HG03097 (cell line): Measurements from ENCODE around the gene LILRB5.
A peak's percentile ranks its signal among the peaks of the same experiment; 100 is the strongest.
"Not testable (repeated sequence)": the region's sequence is repeated elsewhere in the genome, so short reads cannot be mapped to it uniquely, and the experiment has no call there.

Source experiments
- ATAC-seq: cut with Tn5 transposase; IDR thresholded peaks from one replicate; pipeline ENCODE4 v1.9.1; 2021; ENCODE audit not compliant: unreplicated experiment, low FRiP score

Gene LILRB5

GRCh38 chr19:54257116-54257480, at the start of gene LILRB5:
Gene LILRB5, minus strand, starts transcription at chr19:54257273. Its CDS starts 80 bp downstream, at chr19:54257193.
- no peak for ATAC-seq

DNA sequence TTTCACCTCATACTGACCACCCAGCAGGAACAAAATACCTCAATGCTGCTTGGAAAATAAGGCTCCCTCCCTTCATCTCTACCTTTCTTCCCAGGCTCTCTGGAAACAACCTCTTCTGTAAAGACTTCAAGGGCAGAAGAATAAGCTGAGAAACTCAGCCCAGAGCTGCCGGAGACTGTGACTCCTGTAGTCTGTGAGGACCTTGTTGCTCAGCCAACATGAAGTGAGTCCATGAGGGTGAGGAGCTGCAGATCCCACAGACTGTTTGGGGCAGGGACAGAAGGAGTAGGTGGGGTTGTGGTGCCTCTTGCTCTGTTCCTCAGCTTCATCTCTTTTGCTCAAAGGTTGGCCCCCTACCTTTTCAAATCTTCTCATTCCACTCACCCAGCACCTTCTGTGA, 48.1 kb upstream of the LILRB5 start:
- ATAC-seq, result no peak

- ATAC-seq, result no peak
Observed at GRCh38 chr19:54302257-54302656, 45.2 kb upstream of the LILRB5 start.

DNA sequence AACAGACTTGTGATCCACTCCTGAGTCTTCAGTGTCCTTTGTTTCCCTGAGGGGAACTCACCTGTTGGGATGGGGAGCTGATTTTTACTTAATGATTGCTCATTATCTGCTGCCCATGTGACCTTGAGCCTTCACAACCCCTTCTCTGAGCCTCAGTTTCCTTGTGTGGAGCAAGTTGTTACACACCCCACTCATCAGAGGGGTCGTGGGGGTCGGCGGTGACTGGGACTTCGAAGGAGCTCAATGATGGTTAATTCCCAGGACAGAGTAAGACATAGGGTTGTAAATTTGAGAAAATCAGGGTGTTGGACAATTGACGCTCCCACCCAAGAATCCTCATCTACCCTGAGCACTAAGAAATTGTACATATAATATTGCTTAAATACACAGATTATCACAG, 42.4 kb upstream of the LILRB5 start:
- ATAC-seq, result no peak

- no peak for ATAC-seq
Observed at GRCh38 chr19:54299126-54299498, 42.0 kb upstream of the LILRB5 start.

DNA sequence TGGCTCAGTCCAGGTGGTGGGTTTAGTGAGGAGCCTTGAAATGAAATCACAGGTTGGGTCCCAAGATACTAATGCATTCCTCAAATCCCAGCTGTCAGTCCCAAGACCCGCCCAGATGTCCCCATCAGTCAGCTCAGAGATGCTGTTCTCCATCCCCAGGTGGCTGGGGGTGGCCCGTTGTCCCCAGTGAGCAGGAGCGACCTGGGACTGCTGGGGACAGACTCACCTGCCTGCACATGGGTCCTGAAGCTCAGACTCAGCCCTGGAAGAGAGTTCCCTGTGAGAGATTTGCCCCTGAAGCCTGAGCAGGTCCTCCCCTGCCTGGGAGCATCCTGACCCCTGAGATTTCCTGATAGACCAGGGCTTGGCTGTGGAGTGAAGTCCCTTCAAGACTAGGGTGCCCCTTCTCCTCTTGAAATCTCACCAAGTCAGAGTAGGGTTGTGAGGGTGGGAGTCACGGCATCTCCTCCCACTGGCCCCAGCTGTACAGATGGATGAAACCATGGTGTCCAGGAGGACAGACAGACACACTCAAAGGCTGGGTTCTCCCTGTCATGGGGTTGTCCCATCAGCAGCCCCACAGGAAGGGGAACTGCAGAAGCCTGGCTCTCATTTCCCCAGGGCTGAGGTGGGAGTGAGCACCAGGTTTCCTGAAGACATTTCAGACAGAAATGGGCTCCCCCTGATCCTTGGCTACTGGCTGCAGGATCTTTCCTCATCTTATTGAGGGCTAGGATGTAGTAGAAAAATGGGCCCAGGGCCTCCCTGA, 41.5 kb upstream of the LILRB5 start:
- ATAC-seq, result no peak

DNA sequence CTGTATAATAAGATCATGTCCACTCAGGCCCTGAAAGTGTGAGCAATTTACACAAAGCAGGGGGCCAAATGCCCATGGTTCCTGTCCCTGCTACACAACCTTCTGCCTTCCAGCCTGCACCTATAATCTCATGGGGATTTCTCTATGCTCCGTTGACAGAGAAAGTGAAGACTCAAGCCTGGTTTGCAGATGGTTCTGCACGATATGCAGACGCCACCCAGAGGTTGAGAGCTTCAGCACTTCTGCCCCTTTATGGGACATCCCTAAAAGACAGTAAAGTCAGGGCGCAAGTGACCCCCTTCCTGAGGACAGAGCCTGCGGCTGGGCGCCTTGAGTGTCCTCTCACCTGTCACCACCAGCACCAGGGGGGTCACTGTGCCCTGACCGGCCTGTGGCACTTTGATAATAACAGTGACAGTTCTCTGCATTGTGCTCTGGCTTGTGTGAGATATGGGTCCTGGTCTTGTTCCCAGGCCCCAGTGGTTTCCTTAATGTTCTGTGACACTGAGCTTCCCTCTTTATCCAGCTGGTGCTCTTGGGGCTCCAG, 40.8 kb upstream of the LILRB5 start:
- no peak for ATAC-seq

- no peak for ATAC-seq
Observed at GRCh38 chr19:54294539-54294938, 37.5 kb upstream of the LILRB5 start.

DNA sequence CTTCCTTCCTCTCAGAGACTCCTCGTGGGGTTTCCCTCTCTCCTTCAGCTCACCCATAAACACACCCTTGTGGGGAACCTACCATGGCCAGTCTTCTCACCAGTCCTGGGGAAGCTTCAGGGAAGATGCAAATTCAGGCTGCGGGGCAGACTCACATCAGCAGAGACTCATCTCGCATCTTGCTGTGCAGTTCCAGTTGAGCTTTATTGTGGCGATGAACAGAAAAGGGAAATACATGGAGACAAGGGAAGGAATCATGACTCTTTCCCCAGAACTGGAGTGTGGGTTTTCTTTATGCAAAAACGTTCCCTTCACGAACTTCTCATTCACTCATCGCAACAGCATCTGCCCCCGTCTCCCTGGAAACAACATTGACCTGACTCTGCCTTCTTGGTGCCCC, 32.1 kb upstream of the LILRB5 start:
- not testable (repeated sequence) for ATAC-seq

GRCh38 chr19:54287456-54287855, 30.4 kb upstream of the LILRB5 start:
- ATAC-seq, result no peak

DNA sequence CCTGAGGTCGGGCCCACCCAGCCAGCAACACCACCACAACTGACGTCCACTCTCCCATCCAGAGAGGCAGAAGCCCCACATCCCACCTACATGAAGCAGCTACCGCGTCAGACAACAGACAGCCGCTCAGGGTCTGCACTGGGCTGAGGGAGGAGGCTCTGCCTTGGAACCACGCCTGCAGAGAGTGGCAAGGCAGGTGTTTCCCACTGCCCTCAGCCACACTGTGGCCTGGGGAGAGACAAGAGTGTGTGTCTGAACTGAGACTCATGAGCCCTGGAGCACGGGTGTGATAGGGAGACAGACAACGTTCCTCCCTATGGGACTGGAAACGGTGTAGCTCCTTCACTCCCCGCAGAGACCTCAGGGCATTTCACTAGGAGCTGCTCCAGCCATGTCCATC, 29.2 kb upstream of the LILRB5 start:
- ATAC-seq, result not testable (repeated sequence)

- peak; percentile 58 for ATAC-seq
Observed at GRCh38 chr19:54285427-54286056, 28.5 kb upstream of the LILRB5 start.

- ATAC-seq, result no peak
Observed at GRCh38 chr19:54282686-54283470, 25.8 kb upstream of the LILRB5 start.

DNA sequence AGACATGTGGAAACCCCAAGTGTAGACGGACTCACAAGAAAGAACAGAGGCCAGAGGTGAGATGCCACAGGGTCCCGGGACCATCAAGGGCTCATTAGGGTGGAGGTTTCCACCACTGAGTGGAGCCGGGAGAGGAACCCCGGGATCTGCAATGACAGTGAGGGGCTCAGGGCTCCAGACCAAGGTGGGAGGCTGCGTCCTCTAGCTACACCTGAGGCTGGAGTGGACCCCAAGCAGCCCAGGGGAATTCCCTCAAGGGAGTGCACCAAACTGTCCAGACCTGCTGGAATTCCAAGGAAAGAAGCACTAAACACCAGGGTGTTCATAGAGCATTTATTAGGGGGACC, 24.6 kb upstream of the LILRB5 start:
- not testable (repeated sequence) for ATAC-seq

GRCh38 chr19:54281007-54281728, 24.1 kb upstream of the LILRB5 start, which contains the start of gene LILRB2:
Gene LILRB2, minus strand, starts transcription at chr19:54281110. Its CDS starts 614 bp downstream, at chr19:54280496.
- ATAC-seq, result no peak

- ATAC-seq, result not testable (repeated sequence)
Observed at GRCh38 chr19:54280441-54280840, 23.4 kb upstream of the LILRB5 start.

- ATAC-seq, result not testable (repeated sequence)
Observed at GRCh38 chr19:54280025-54280424, 23.0 kb upstream of the LILRB5 start.

- no peak for ATAC-seq
Observed at GRCh38 chr19:54279406-54279962, 22.4 kb upstream of the LILRB5 start.

GRCh38 chr19:54278571-54279195, 21.6 kb upstream of the LILRB5 start:
- not testable (repeated sequence) for ATAC-seq

- ATAC-seq, result not testable (repeated sequence)
Observed at GRCh38 chr19:54278056-54278455, 21.0 kb upstream of the LILRB5 start.
